Activated naive CD4-positive, alpha-beta T cell treated with anti-CD3 and anti-CD28 coated beads, Interleukin-2, amount 50 U/mL, for 24 hours (primary cell): ENCODE data around the gene ERC1.
A peak's percentile ranks its signal among the peaks of the same experiment; 100 is the strongest.

Experiments used
- H3K27ac Mint-ChIP-seq: one replicate; pipeline ENCODE4 v1.8.0; 2021; ENCODE audit warnings: mild to moderate bottlenecking, mixed read lengths
- H3K27me3 Mint-ChIP-seq: one replicate; pipeline ENCODE4 v1.8.0; 2021; ENCODE audit warnings: mixed read lengths
- H3K36me3 Mint-ChIP-seq: one replicate; pipeline ENCODE4 v1.8.0; 2021; ENCODE audit warnings: mixed read lengths
- H3K4me1 Mint-ChIP-seq: one replicate; pipeline ENCODE4 v1.8.0; 2021; ENCODE audit warnings: mixed read lengths
- H3K4me3 Mint-ChIP-seq: one replicate; pipeline ENCODE4 v1.8.0; 2021; ENCODE audit warnings: mild to moderate bottlenecking, mixed read lengths
- H3K9me3 Mint-ChIP-seq: one replicate; pipeline ENCODE4 v1.8.0; 2021; ENCODE audit warnings: mixed read lengths

Gene ERC1

DNA sequence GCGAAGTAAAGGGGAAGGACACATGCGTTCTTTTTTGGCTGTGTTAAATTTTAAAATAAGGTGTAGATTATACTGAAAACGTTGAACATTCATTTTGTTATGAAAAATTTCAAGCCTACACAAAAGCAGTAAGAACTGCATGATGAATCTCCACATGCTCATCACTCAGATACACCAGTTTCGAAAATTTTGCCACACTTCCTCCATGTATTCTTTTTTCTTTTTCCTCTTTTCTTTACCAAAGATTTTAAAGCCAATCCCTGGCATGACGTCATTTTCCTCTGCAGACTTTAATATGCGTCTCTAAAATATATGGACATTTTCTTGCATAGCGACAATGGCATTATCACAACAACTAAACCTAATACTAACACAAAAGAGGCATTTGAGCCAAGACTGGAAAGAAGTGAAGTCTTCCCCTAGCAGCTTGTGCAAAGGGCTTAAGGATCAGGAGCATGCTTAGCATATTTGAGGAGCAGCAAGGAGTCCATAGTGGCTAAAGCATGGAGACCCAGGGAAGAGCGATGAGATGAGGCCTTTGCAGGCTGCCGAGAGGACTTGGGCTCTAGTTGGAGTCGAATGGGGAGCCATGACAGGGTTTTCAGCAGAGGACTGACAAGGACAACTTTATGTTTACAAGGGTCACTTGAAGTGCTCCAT, 111.9 kb downstream of the ERC1 start:
- Mint-ChIP-seq H3K36me3 (peaks cover 1% of the 10 kb centered on the region), H3K9me3 (no peaks in the 10 kb centered on the region), H3K4me3 (no peak overlapping the region), H3K4me1 (peaks cover 69% of the 10 kb centered on the region), H3K27me3 (no peaks in the 10 kb centered on the region), H3K27ac (no peak overlapping the region)

DNA sequence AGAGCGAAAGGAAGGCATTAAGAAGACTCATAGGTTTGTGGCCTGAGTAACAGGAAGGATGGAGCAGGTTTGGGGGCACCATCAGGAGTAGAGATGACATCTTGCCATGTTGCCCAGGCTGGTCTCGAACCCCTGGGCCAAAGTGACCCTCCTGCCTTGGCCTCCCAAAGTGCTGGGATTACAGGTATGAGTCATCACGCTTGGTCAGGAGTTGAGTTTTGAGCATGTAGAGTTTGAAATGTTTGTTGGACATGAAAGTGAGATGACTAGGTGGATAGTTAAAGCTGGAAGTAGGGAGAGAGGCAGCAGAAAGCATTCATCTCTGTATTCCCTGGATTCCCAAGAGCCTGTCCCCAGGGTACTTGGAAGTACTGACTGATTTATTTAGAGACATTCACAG, 112.6 kb downstream of the ERC1 start:
- H3K27ac Mint-ChIP-seq = no peak overlapping the region
- H3K4me3 Mint-ChIP-seq = no peak overlapping the region
- H3K27me3 Mint-ChIP-seq = no peaks in the 10 kb centered on the region
- H3K36me3 Mint-ChIP-seq = no peaks in the 10 kb centered on the region
- H3K4me1 Mint-ChIP-seq = peaks cover 68% of the 10 kb centered on the region
- H3K9me3 Mint-ChIP-seq = no peaks in the 10 kb centered on the region

DNA sequence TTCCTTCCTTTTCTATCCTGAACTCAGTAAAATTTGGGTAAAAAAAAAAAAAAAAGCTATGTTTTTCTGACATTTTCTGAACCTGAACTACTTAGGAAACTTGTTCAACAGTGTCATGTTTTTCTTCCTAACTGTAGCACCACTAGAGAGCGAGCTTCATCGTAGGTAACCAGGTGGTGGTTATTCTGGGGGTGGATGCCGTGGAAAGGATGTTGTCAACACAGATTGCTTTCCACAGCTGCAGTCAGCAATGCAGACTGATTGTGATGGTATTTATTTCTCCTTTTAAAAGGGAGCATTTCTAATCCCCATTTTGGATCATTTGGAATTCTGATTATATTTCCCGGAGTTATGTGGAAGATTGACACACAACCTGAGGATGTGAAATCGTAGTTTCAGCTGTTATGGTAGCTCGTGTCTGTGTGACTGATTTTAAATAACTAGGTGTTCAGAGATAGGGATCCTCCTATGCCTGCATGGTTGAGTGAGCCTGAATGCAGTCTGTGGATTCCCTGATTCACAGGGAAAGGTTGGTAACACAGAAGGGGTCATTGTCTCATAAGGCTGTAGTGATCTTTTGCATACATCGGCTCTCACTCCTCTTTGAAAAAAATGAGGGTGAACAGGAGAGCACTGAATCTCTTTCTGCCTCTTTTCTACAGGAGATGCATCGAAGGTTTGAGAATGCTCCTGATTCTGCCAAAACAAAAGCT, 113.2 kb downstream of the ERC1 start:
- Mint-ChIP-seq H3K4me1 (peaks cover 62% of the 10 kb centered on the region), H3K27ac (no peak overlapping the region), H3K9me3 (no peaks in the 10 kb centered on the region), H3K27me3 (no peaks in the 10 kb centered on the region), H3K4me3 (no peak overlapping the region), H3K36me3 (no peaks in the 10 kb centered on the region)

DNA sequence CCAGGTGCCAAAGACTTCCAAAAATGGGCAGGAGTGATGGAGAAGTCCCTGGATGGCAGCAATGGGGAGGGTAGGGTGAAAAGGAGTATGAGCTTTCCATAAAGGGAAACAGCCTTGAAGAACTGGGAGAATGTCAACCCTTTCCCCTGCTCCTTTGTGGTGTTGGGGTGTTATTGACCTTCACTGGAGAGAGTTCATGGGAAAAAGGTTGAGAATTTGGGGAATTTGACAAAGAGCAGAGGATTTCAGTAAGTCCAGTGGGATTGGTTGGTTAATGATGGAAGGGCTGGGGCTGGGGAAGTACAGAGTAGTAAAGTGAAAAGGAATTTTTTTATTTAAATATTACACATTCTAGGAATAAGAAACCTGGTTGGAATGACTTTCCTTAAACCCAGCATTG, 116.6 kb downstream of the ERC1 start:
- no peak overlapping the region for H3K4me3 Mint-ChIP-seq
- H3K36me3 Mint-ChIP-seq = peaks cover 5% of the 10 kb centered on the region
- no peak overlapping the region for H3K27ac Mint-ChIP-seq
- peaks cover 41% of the 10 kb centered on the region for H3K4me1 Mint-ChIP-seq
- no peaks in the 10 kb centered on the region for H3K27me3 Mint-ChIP-seq
- no peaks in the 10 kb centered on the region for H3K9me3 Mint-ChIP-seq

DNA sequence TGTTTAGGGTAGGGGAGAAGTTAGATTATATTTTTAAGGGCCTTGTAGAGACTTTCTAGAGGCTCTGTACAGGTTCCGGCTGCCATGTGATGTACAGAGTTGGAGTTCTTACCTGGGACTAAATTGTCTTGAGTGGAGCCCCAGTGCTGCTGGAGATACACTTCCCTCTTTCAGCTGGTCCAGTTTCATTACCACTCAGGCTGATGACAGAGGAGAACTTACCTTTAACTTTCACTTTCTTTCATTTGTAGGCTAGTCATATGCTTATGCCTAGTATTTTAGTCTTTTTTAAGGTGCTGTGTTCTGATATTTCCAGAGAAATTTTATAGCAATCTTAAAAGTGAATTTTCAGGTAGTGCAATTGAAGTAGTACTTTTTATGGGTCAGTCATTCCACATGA, 117.3 kb downstream of the ERC1 start:
- no peak overlapping the region for H3K4me3 Mint-ChIP-seq
- H3K27ac Mint-ChIP-seq = peak overlapping the region; percentile 43
- H3K27me3 Mint-ChIP-seq = no peaks in the 10 kb centered on the region
- peaks cover 5% of the 10 kb centered on the region for H3K36me3 Mint-ChIP-seq
- no peaks in the 10 kb centered on the region for H3K9me3 Mint-ChIP-seq
- peaks cover 36% of the 10 kb centered on the region for H3K4me1 Mint-ChIP-seq

DNA sequence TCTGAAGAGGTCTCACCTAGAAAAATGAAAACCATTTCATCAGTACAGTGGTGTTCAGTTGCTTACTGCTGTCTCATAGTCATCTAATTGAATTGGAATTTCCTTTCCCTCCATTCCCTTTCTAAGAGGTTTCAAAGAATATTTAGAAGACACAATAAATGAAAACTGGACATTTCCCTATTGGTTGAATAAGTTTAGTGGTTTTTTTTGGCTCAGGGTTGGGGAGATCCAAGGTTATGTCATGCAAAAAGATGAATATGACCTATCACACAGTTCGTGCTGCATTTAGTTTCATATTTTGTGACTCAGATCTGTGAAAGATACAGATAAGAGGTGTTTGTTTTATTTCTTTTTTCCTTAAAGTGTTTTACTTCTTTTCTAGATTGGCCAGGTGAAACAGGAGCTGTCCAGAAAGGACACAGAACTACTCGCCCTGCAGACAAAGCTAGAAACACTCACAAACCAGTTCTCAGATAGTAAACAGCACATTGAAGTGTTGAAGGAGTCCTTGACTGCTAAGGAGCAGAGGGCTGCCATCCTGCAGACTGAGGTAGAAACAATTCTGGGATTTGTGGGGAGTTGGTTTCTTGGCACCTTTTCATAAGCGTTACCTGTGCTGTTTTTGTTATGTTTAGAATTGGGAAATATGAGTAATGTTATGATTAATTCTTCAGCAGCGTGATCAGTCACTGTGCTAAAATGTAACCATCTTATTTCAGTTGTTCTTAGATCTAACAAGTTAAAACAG, 124.6 kb downstream of the ERC1 start:
- no peaks in the 10 kb centered on the region for H3K4me1 Mint-ChIP-seq
- H3K27me3 Mint-ChIP-seq = no peaks in the 10 kb centered on the region
- no peak overlapping the region for H3K4me3 Mint-ChIP-seq
- peaks cover 5% of the 10 kb centered on the region for H3K36me3 Mint-ChIP-seq
- no peaks in the 10 kb centered on the region for H3K9me3 Mint-ChIP-seq
- H3K27ac Mint-ChIP-seq = peak overlapping the region; percentile 21

DNA sequence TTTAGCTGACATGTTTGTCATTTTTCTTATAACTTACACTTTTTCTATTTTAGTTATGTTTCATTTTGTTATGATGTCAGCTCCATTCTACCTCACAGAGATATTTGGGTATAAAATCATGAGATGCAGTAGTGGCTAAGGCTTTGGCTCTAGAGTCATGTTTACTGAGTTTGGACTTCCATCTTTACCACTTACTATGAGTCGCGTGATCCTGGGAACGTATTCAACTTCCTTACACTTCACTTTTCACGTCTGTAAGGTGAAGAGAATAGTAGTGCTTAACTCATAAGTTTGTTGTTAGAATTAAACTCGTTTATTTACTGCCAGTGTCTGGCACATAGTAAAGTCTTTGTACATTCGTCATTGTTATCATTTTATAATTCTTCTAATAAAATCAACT, 126.3 kb downstream of the ERC1 start:
- H3K9me3 Mint-ChIP-seq = no peaks in the 10 kb centered on the region
- no peaks in the 10 kb centered on the region for H3K36me3 Mint-ChIP-seq
- no peak overlapping the region for H3K4me3 Mint-ChIP-seq
- no peaks in the 10 kb centered on the region for H3K27me3 Mint-ChIP-seq
- H3K27ac Mint-ChIP-seq = no peak overlapping the region
- peaks cover 5% of the 10 kb centered on the region for H3K4me1 Mint-ChIP-seq

DNA sequence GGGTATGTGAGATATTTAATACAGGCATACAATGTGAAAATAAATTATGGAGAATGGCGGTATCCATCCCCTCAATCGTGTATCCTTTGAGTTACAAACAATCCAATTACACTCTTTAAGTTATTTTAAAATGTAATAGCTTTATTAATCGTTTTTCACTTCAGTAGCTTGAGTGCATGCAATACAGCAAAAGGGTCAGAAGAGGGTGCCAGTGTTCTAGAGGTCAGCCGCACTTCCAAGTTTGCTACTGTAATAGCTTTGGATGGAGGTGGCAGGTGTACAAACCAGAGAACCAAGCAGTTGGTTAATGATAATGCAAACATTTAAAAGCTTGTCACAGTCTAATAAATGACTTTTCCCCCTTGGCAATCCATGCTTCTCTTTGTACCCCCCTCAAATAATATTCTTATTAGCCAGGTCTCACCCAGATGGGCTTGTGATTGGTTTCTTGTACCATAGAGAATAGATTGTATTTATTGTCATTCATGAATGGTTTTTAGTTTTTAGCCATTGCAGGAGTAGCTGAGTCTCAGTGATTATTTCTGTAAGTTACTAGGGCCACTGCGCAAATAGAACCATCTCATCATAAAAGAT, 127.0 kb downstream of the ERC1 start:
- Mint-ChIP-seq H3K9me3 (no peaks in the 10 kb centered on the region), H3K27ac (no peak overlapping the region), H3K4me1 (peaks cover 12% of the 10 kb centered on the region), H3K36me3 (no peaks in the 10 kb centered on the region), H3K27me3 (no peaks in the 10 kb centered on the region), H3K4me3 (no peak overlapping the region)

DNA sequence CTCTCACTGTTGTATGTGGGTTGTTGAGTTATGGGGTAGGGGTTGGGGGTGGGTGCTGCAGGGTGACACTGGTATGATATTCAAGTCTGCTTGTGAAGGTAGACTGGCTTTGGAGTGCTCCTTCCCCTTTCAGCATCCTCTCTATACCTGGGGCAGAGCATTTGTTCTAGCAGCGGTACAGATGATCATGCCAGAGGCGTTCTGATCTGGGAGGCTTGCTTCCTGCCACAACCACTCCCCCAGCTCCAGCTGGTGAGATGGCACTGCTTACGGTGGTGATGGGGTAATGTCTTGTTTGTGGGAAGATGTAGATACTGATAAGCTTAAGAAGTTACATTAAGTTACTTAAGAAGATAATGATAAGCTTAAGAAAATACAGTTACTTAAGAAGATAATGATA, 131.8 kb downstream of the ERC1 start:
- Mint-ChIP-seq H3K27me3 (no peaks in the 10 kb centered on the region), H3K27ac (no peak overlapping the region), H3K4me1 (peaks cover 24% of the 10 kb centered on the region), H3K9me3 (no peaks in the 10 kb centered on the region), H3K36me3 (peaks cover 2% of the 10 kb centered on the region), H3K4me3 (no peak overlapping the region)

DNA sequence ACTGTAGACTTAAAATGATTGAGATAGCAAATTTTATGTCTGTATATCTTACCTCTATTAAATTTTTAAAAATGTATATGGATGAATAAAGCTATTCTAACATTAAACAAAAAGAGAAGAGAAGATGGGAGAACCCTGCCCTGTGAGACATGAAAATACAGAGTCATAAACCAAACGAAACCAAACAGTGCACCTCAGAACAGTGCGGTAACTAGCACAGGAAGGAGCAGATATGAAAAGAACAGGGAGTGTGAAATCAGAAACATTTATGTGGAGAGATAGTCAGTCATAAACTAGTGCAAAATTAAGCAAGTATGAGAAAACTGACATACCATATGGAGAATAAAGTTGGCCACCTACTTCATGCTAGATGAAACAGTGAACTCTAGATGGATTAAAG, 135.1 kb downstream of the ERC1 start:
- Mint-ChIP-seq H3K9me3 (no peaks in the 10 kb centered on the region), H3K36me3 (peaks cover 4% of the 10 kb centered on the region), H3K4me1 (peaks cover 44% of the 10 kb centered on the region), H3K27me3 (no peaks in the 10 kb centered on the region), H3K4me3 (no peak overlapping the region), H3K27ac (no peak overlapping the region)

DNA sequence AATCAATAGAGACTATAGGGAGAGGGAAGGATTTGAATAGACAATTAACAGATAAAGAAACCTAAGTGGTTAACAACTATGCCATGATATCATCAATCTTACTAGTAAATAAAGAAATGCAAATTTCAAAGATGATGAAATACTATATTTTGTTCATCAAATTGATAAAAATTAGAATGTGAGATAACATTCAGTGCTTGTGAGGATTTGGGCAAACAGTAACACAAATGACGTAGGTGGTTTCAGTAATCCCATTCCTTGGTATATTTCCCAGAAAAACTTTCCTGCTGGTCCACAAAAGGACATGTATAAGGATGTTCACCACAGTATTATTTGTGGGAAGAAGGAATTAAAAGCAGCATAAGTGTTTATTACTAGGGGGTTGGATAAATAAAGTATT, 136.0 kb downstream of the ERC1 start:
- no peaks in the 10 kb centered on the region for H3K9me3 Mint-ChIP-seq
- H3K4me1 Mint-ChIP-seq = peaks cover 48% of the 10 kb centered on the region
- H3K36me3 Mint-ChIP-seq = peaks cover 4% of the 10 kb centered on the region
- H3K27ac Mint-ChIP-seq = no peak overlapping the region
- no peak overlapping the region for H3K4me3 Mint-ChIP-seq
- no peaks in the 10 kb centered on the region for H3K27me3 Mint-ChIP-seq

DNA sequence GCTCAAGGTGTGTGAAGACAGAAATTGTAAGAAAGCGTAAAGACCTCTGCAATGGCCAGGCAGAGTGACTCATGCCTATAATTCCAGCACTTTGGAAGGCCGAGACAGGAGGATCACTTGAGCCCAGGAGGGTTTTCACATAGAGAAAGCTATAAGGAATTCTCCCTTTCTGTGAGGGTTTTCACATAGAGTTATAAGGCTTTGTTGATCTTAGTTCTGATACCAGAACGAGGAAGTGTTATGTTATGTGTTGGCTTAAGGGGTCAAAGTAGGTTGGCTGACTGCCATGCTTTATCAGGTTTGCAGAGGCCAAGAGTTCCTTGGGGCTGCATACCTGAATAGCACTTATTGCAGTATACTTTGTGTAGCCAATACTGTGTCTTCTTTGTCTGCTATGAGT, 139.1 kb downstream of the ERC1 start:
- H3K36me3 Mint-ChIP-seq = peaks cover 6% of the 10 kb centered on the region
- peaks cover 38% of the 10 kb centered on the region for H3K4me1 Mint-ChIP-seq
- H3K27ac Mint-ChIP-seq = no peak overlapping the region
- H3K27me3 Mint-ChIP-seq = no peaks in the 10 kb centered on the region
- H3K9me3 Mint-ChIP-seq = no peaks in the 10 kb centered on the region
- H3K4me3 Mint-ChIP-seq = no peak overlapping the region

DNA sequence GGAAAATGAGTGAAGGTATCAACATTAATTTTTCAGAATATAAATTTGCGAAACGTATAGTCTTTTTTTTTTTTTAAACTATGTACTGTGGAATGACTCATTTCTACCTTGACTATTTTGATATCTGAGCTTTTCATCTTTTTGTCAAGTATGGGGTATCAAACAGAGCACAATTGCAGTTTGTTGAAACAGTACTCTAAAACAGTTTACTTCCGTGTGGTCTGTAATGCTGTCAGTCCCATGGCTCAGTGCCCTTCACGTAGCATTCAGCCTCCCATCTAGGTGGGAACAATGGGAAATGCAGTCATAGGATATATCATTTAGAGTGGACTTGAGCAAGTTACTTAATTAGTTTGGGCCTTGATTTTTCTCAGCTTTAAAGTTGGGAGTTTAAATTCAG, 139.5 kb downstream of the ERC1 start:
- H3K36me3 Mint-ChIP-seq = peaks cover 6% of the 10 kb centered on the region
- H3K9me3 Mint-ChIP-seq = no peaks in the 10 kb centered on the region
- H3K27ac Mint-ChIP-seq = no peak overlapping the region
- H3K27me3 Mint-ChIP-seq = no peaks in the 10 kb centered on the region
- H3K4me3 Mint-ChIP-seq = no peak overlapping the region
- H3K4me1 Mint-ChIP-seq = peaks cover 42% of the 10 kb centered on the region

DNA sequence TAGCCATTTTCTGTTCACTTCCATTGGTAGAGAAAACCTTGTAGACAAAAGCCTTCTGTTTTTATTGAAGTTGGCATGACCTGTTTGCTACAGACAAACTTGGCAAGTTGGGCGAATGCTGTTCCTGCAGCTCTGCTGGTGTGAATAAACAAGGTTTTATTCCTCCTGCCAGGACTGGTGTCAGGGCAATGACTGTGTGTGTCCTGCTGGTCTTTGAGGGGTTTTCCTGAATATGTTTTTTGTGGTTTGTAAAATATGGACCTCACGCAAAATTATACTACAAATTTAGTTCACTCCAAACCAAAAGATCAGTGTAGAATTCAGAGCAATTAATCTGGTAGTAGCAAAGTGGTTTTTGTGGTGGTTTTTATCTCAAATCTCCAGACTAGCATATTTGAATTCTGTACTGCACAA, 140.8 kb downstream of the ERC1 start:
- H3K4me3 Mint-ChIP-seq = no peak overlapping the region
- peaks cover 4% of the 10 kb centered on the region for H3K36me3 Mint-ChIP-seq
- no peaks in the 10 kb centered on the region for H3K9me3 Mint-ChIP-seq
- peaks cover 33% of the 10 kb centered on the region for H3K4me1 Mint-ChIP-seq
- no peak overlapping the region for H3K27ac Mint-ChIP-seq
- H3K27me3 Mint-ChIP-seq = no peaks in the 10 kb centered on the region

DNA sequence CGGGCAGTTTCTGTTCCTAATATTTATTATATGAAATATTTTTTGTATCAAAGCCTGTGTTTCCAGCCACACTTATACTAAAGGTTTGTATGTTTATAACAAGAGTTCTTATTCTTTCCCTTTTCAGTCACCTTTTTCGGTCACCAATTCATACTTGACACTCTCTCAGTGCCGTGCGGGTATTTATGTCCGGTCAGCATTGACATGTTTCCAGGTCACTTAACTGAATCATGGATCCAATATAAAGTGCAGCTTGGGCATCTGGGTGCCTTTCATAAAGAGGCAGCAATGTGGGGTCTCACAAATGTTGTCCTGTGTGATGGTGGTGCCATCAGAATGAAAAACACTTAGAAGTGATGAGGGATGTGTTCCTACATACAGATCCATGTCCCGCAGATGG, 141.3 kb downstream of the ERC1 start:
- Mint-ChIP-seq H3K4me3 (no peak overlapping the region), H3K9me3 (no peaks in the 10 kb centered on the region), H3K27me3 (no peaks in the 10 kb centered on the region), H3K36me3 (peaks cover 4% of the 10 kb centered on the region), H3K27ac (no peak overlapping the region), H3K4me1 (peaks cover 33% of the 10 kb centered on the region)

DNA sequence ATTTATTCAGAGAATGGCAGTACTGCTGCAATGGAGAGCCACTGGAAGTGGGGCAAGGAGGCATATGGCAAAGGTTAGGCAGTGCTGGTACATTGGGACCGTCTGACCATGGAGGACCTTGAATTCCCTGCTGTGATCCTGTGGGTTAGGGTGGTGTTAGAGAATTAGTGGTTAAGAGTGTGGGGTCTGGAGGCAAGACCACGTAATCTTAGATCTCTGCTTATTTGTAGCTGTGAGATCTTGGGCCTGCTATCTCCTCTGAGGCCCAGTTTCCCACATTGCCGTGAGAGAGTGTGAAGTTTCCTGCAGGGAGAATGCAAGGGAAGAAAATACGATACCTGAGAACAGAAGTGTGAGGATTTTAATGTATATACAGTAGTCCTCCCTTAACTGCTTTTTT, 147.7 kb downstream of the ERC1 start:
- H3K27me3 Mint-ChIP-seq = no peaks in the 10 kb centered on the region
- H3K9me3 Mint-ChIP-seq = no peaks in the 10 kb centered on the region
- no peak overlapping the region for H3K4me3 Mint-ChIP-seq
- peak overlapping the region; percentile 63 for H3K27ac Mint-ChIP-seq
- H3K36me3 Mint-ChIP-seq = peaks cover 5% of the 10 kb centered on the region
- peaks cover 4% of the 10 kb centered on the region for H3K4me1 Mint-ChIP-seq
